Stimulated activated CD8-positive, alpha-beta memory T cell treated with anti-CD3 and anti-CD28 coated beads, Interleukin-15, amount 100 ng/mL, for 48 hours (primary cell): Measurements from ENCODE around the gene CORO2B.

Experiments
- DNase-seq, 2 donors: peaks; one replicate each; pipeline ENCODE4 v3.0.0-alpha.2; 2020; ENCODE audit warnings: low read depth in 2 of 2

CORO2B gene

GRCh38 chr15:68629519-68630210 lies 50.9 kb downstream of the CORO2B start:
- DNase-seq: no peak

GRCh38 chr15:68630211-68630555 lies 51.4 kb downstream of the CORO2B start:
- DNase-seq: no peak

GRCh38 chr15:68630836-68631235 lies 52.0 kb downstream of the CORO2B start:
- no peak for DNase-seq

- DNase-seq: no peak
Measured at GRCh38 chr15:68631601-68632051, 52.8 kb downstream of the CORO2B start.

DNA sequence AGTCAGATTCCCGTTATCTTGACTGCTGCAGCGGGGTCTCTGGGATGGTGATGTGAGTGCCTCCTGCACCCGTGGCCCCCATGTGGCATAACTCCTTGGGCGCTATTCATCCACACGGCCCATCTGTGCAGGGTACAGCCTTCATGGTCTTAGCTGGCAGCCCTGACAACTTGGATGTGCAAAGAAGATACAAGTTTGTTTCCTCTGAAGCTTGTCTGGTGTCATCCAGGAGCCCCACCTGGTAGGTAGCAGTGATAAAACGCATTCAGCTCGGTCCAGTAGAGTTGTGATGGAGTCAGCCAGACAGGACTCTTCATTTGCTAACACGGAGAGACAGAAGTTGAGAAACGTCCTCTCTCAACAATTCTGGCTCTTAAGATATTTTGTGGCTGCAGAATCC lies 53.3 kb downstream of the CORO2B start:
- no peak for DNase-seq

DNA sequence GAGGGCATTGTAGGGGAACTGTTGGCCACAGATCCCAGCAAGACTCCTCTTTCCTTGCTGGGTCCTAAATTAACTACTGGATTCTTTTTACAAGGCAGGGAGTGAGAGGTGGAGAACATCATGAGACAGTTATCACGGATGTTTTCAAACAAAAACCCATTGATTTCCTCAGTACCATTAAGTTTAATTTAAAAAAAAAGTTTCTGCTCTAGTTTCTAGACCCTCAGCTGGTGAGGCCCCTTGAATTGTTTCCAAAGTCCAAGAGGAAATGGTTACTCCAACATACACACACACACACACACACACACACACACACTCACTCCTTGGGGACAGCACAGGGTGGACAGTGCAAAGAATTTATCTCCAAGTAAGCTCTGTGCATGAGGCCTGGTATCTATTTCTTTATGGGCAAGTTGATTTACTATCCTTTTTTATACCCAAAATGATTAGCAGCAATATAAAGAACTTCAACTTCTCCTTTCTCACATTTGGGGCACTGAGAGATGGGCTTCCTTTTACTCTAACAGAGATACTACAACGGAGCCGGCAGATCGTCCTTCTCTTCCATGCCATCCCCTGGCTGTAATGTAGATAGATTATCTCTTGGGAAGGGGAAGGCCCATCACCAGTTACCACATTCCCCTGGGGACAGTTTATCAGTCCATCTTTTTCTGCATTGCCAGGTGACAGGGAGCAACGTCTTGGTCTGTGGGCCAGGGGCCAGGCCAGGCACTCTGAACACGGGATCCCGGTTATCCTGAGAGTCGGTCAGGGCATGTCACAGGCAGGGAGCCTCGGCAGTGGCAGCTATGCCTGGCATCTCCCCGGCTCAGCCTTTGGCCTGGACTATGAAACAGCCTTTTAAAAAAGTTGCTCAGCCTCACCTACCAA lies 54.7 kb downstream of the CORO2B start:
- no peak for DNase-seq

- no peak for DNase-seq
Measured at GRCh38 chr15:68634122-68634482, 55.3 kb downstream of the CORO2B start.

- no peak for DNase-seq
Measured at GRCh38 chr15:68634531-68634930, 55.7 kb downstream of the CORO2B start.

- DNase-seq: no peak
Measured at GRCh38 chr15:68635141-68635540, 56.3 kb downstream of the CORO2B start.

DNA sequence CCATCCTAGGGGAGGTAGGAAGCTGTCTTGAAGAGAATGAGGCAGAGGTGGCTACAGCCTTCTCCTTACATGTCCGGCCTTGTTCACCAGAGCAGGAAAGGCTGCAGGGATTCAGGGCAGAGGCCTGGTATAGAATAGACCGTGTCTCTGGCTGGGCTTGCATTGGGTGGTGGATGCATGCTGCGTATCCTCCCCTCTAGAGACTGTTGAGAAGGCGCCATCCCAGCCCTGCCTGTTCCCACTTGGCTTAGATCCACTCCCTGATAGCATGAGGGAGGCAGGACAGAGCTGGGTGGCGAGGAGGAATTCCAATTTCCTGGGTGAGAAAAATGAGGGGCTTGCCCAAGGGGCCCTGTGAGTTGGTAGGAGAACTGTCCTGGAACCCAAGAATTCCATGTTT lies 57.5 kb downstream of the CORO2B start:
- no peak for DNase-seq

GRCh38 chr15:68637767-68638404 lies 59.1 kb downstream of the CORO2B start:
- no peak for DNase-seq

GRCh38 chr15:68638953-68639515 lies 60.2 kb downstream of the CORO2B start:
- DNase-seq: no peak

DNA sequence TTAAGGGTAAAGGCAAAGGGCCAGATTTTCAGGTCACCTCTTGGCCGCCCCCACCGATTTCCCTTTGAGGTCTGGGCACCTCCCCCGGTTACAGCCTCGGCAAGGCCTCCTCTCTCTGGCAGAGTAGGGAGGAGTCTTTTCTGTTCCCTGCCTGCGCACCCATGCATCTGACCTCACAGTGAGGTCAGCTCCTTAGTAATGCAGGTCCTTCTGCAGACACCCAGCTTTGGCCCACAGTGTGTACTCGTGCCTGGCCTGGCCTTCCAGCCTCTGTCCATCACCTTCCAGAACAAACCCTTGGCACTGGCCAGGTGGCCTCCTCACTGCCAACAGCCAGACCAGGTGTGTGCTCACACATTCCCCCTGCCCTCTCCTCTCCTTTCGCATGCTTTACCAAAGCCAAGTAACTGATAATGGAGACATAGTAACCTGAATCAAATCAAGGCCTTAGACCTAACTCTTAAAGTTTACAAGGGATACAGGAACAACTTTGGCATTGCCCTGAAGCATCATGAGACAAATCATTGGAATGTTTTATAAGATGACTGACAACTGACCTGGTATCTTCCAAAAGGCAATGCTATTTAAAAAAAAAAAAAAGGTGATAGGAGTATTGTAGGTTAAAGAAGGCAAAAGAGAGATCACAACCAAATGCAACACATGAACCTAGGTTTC lies 61.3 kb downstream of the CORO2B start:
- no peak for DNase-seq

DNA sequence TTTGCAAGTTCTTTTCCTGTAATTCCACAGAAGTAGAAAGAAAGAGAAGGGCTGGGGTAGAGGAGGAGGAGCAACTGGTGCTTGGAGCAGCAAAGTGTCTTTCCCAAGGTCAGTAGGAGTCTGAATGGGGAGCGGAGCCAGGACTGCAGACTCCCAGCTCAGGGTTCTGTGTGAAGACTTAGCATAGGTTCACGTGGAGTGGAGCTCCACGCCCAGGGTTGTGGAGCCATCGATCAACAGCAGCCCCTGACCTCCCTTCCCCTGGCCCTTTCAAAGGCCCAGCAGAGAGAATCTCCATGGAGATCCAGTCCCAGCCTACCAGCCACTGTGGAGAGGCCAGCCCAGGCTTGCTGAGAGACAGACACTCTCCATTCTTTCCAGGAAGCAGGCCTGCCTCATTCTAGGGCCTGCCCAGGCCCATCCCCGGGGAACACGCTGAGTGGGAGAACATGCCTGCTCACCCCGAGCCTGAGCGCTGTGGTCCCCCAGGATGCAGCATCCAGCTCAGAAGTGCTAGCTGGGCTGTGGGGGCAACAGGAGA lies 62.1 kb downstream of the CORO2B start:
- DNase-seq: no peak

DNA sequence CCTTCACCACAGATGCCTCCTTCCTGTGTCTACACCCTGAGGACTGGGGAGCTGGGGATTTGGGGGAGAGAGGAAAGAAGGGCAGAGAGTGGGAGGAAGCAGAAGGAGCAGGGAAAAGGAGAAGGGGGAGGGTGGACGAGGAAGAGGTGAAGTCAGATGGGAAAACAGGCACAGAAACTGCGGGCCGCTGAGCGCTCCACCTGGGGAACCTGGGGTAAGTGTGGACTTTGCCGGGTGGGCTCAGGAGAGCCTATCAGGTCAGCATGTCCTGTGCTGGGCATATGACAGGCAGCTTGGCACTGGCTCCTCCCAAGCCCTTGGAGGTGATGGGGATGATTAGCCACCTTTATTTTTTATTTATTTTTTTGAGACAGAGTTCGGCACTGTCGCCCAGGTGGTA lies 62.6 kb downstream of the CORO2B start:
- no peak for DNase-seq

DNA sequence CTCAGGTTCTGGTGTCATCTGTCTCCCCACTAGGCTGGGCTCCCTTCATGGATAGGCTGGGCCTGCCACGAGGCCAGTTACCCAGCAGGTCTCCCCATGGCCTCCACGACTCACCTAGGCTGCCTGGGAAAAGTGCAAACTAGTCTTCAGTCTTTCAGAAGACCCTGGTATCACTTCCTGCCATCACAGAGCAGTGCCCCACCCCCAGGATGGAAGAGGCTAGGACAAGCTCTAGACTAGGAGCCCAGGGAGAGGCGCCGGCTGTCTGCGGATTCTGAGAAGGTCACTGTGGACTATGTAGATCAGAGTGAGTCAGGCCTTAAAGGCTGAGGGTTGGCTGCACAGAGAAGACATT lies 63.7 kb downstream of the CORO2B start:
- DNase-seq: no peak

DNA sequence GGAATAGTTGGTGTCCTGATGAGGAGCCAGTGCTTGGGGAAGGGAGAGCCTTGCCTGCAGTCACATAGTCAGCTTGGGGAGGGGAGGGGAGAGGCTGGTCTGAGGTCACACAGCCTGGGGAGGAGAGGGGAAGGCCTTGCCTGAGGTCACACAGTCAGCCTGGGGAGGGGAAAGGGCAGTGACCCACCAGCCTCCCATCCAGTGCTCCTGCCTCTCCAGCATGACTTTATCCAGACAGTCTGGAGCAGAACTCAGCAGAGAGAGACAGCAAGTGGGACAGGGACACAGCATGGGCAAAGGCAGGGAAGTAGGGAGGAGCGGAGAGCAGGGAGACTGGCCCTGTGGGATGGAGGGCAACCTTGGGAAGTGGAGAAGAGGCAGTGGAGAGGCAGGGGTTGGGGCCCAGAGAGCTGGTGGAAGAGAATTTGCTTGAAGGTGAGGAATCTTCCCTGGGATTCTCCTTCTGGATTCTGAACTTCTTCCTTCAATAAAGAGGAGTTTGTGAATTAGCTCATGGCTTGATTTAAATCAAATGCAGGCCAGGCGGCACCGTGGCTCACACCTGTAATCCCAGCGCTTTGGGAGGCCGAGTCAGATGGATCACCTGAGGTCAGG lies 64.5 kb downstream of the CORO2B start:
- DNase-seq: no peak

- DNase-seq: no peak
Measured at GRCh38 chr15:68644083-68644904, 65.5 kb downstream of the CORO2B start.

- DNase-seq: no peak
Measured at GRCh38 chr15:68644996-68645395, 66.2 kb downstream of the CORO2B start.

DNA sequence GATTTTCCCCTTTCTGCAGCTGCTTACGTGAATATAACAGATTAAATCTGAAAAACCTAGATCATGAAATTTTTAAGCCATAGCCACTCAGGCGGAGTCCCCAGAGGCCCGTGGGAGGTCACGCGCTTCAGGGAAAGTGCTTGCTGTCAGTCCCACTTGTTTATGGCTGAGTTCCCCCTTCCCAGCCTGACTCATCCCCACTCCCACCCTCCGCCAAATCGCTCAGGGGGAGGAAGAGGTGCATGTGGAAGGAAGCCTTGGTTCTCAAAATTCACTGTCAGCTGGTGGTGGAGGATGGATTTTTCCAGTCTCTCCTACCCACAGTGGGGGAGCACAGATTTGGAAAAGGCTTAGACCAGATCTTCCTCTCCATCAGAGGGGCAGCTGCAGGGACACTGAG lies 67.4 kb downstream of the CORO2B start:
- DNase-seq: no peak
